Endothelial cell of umbilical vein (primary cell): ENCODE results near the gene USP48. TPM values are rescaled to one million over a fixed set of nuclear protein-coding genes. Genes with fewer than 3 reads are reported as not detected.

Experiments used
- BruUV-seq: library from RNA; stranded (reverse); fragments of 400-500 nt; replicated peaks from 2 replicates; lab custom pipeline; 2021; lab: Mats Ljungman, UMichigan
- CTCF ChIA-PET: fragments of 300-600, 350-600 bp; sonication (Branson Sonifier 250); formaldehyde crosslinking; loops from one replicate; lab custom pipeline; 2021; ENCODE audit warnings: antibody characterized with exemption, inconsistent platforms; lab: Charles Lee
- POLR2A ChIA-PET: fragments of 300-600, 350-600 bp; sonication (Branson Sonifier 250); formaldehyde crosslinking; loops from one replicate; lab custom pipeline; 2021; ENCODE audit warnings: antibody characterized with exemption, inconsistent platforms; lab: Charles Lee
- DNase-seq: peaks from one replicate; pipeline ENCODE4 v3.0.0-alpha.2; 2011; ENCODE audit warnings: low read depth, low spot score
- FAIRE-seq: peaks from 2 replicates; lab custom pipeline; 2011; peaks lifted over from hg19 to GRCh38; lab: Jason Lieb, UNC
- H2AFZ ChIP-seq: 2 replicates; pipeline ENCODE4 v1.6.0; 2012; ENCODE audit warnings: low read depth, low read length, control low read depth, inconsistent platforms
- H3K27ac ChIP-seq: 2 replicates; pipeline ENCODE4 v1.5.1; 2011; ENCODE audit warnings: low read depth, mild to moderate bottlenecking, control low read depth, low read length, moderate library complexity; ENCODE audit not compliant: insufficient read depth
- H3K27me3 ChIP-seq, 2 experiments: 2 replicates each; pipeline versions ENCODE4 v1.6.0 to v1.6.1; 2011; ENCODE audit warnings: low read length in 2 of 2, mixed read lengths in 1 of 2; ENCODE audit not compliant: control insufficient read depth in 2 of 2, insufficient read depth in 2 of 2
- H3K36me3 ChIP-seq, 2 experiments: 2 replicates in 1 of 2; 3 replicates in 1 of 2; pipeline ENCODE4 v1.5.1; 2011; ENCODE audit warnings: low read length in 2 of 2, mild to moderate bottlenecking in 1 of 2, moderate library complexity in 1 of 2; ENCODE audit not compliant: control insufficient read depth in 2 of 2, insufficient read depth in 2 of 2; ENCODE audit errors: extremely low read depth in 1 of 2
- H3K4me1 ChIP-seq: 3 replicates; pipeline ENCODE4 v1.5.1; 2011; ENCODE audit warnings: mild to moderate bottlenecking, low read length; ENCODE audit not compliant: control insufficient read depth, insufficient read depth; ENCODE audit errors: extremely low read depth
- H3K4me2 ChIP-seq: 2 replicates; pipeline ENCODE4 v1.6.1; 2011; ENCODE audit warnings: low read length, control low read depth, mixed read lengths; ENCODE audit not compliant: insufficient read depth
- H3K4me3 ChIP-seq, 3 experiments: fragments of 200-600 bp in 1 of 3; sonication (generic), shearing (Covaris generic) in 1 of 3; replicated peaks in 1 of 3; 2 replicates each; pipeline ENCODE4 v1.5.1; 2011 to 2016; ENCODE audit warnings: control low read depth in 3 of 3, low read length in 3 of 3, mild to moderate bottlenecking in 2 of 3, inconsistent platforms in 1 of 3, low read depth in 1 of 3, moderate library complexity in 1 of 3; ENCODE audit not compliant: insufficient read depth in 1 of 3
- H3K79me2 ChIP-seq: 2 replicates; pipeline ENCODE4 v1.6.0; 2012; ENCODE audit warnings: low read length, inconsistent platforms; ENCODE audit not compliant: control insufficient read depth, insufficient read depth
- H3K9ac ChIP-seq: replicated peaks from 2 replicates; pipeline ENCODE3; 2011; ENCODE audit warnings: low read length, control low read depth; ENCODE audit not compliant: insufficient read depth; ENCODE audit errors: extremely low read depth
- H3K9me1 ChIP-seq: replicated peaks from 3 replicates; pipeline ENCODE4 v1.6.0; 2011; ENCODE audit warnings: mild to moderate bottlenecking, low read length; ENCODE audit not compliant: control insufficient read depth, insufficient read depth; ENCODE audit errors: extremely low read depth
- H3K9me3 ChIP-seq: replicated peaks from 2 replicates; pipeline ENCODE4 v1.5.1; 2012; ENCODE audit warnings: low read length, inconsistent platforms; ENCODE audit not compliant: control insufficient read depth, insufficient read depth
- H4K20me1 ChIP-seq: replicated peaks from 2 replicates; pipeline ENCODE3; 2011; ENCODE audit warnings: mild to moderate bottlenecking, low read length; ENCODE audit not compliant: control insufficient read depth, insufficient read depth; ENCODE audit errors: extremely low read depth
- CTCF ChIP-seq, 2 donors: IDR thresholded peaks; 1 replicate in 1 of 2; 2 replicates in 1 of 2; pipeline ENCODE4 v1.5.1; 2011; ENCODE audit warnings: low read length in 2 of 2, mild to moderate bottlenecking in 2 of 2, moderate library complexity in 2 of 2, control low read depth in 1 of 2, inconsistent platforms in 1 of 2, low read depth in 1 of 2; ENCODE audit not compliant: insufficient read depth in 1 of 2; ENCODE audit errors: extremely low read depth in 1 of 2
- EZH2 ChIP-seq: IDR thresholded peaks from 2 replicates; pipeline ENCODE4 v1.6.1; 2012; ENCODE audit warnings: borderline replicate concordance, low read depth, mild to moderate bottlenecking, moderate library complexity, low read length, inconsistent platforms; ENCODE audit not compliant: severe bottlenecking
- FOS ChIP-seq: IDR thresholded peaks from 2 replicates; pipeline ENCODE4 v1.6.1; 2011; ENCODE audit warnings: mild to moderate bottlenecking, low read length, moderate library complexity, borderline replicate concordance; ENCODE audit not compliant: insufficient read depth
- GATA2 ChIP-seq: IDR thresholded peaks from 2 replicates; pipeline ENCODE4 v1.7.0; 2011; ENCODE audit warnings: low read depth, mild to moderate bottlenecking, moderate library complexity, mixed read lengths, low read length; ENCODE audit not compliant: insufficient read length, insufficient read depth
- JUN ChIP-seq: IDR thresholded peaks from 2 replicates; pipeline ENCODE4 v1.6.1; 2011; ENCODE audit warnings: borderline replicate concordance, low read depth; ENCODE audit not compliant: insufficient read length, insufficient read depth
- MAX ChIP-seq: IDR thresholded peaks from 2 replicates; pipeline ENCODE4 v1.6.1; 2011; ENCODE audit not compliant: insufficient read depth, insufficient read length
- MYC ChIP-seq: IDR thresholded peaks from one replicate; pipeline ENCODE4 v1.6.1; 2011; ENCODE audit warnings: mild to moderate bottlenecking, low read depth, low read length
- POLR2A ChIP-seq: IDR thresholded peaks from 2 replicates; pipeline ENCODE4 v1.6.1; 2012; ENCODE audit warnings: low read depth, mild to moderate bottlenecking, control low read depth, low read length
- POLR2AphosphoS5 ChIP-seq: IDR thresholded peaks from 2 replicates; pipeline ENCODE4 v1.6.1; 2012; ENCODE audit warnings: low read depth, mild to moderate bottlenecking, control low read depth, low read length, moderate library complexity; ENCODE audit not compliant: insufficient read depth
- dilution Hi-C: fragments of 300-500 bp; cut with MboI; formaldehyde crosslinking; loops from one replicate; pipeline ENCODE4 v1.15.0; 2019; ENCODE audit warnings: low sequenced_read_pairs; ENCODE audit not compliant: extremely low pct_ligation_motif_present
- intact Hi-C: fragments of 100-400 bp; cut with micrococcal nuclease; formaldehyde crosslinking; loops from one replicate; pipeline ENCODE4 v1.10.0; 2022
- polyA plus RNA-seq, 4 experiments: library from polyadenylated mRNA; depleted of rRNA in 3 of 4; stranded (reverse) in 3 of 4; unstranded in 1 of 4; fragments of >200 nt; gene quantifications; 2 replicates each; pipeline versions ENCODE4 v1.2.1 to v1.2.3, GENCODE V29; 2011 to 2012; ENCODE audit warnings: missing spikeins in 1 of 4
- total RNA-seq: library from RNA; stranded (reverse); gene quantifications from 2 replicates; pipeline ENCODE4 v1.2.3, GENCODE V29; 2021

USP48 gene
- total and polyA plus RNA-seq, 2 donors (not counting 3 experiments of a cell fraction or from before 2014, with no cell fraction given) = 27.2 to 149 TPM

- FAIRE-seq (no peak), DNase-seq (peak; percentile 37)
- intact Hi-C loops (no loop called here), dilution Hi-C loops (no loop called here)
- no peaks in the 10 kb centered on the region for H4K20me1 ChIP-seq
- CTCF ChIA-PET = interaction anchor here (1.4 to 1.7 kb wide), 2 partner anchors 9 to 11 kb away, joined by 4 read pairs; partner anchors contain the start of gene LDLRAD2
- no peak overlapping the region for H3K4me3 ChIP-seq
- TF ChIP-seq EZH2 = no peak
- peak; percentile 49 for TF ChIP-seq JUN
- TF ChIP-seq FOS = peak; percentile 87
- no peak for TF ChIP-seq MAX
- TF ChIP-seq GATA2 = no peak
- TF ChIP-seq POLR2A = no peak
- no peak overlapping the region for H3K27ac ChIP-seq
- POLR2A ChIA-PET = no interaction called here
- no peak overlapping the region for H3K9ac ChIP-seq
- H3K27me3 ChIP-seq = no peaks in the 10 kb centered on the region
- no peaks in the 10 kb centered on the region for H3K9me1 ChIP-seq
- H3K4me2 ChIP-seq = no peak overlapping the region
- H2AFZ ChIP-seq = no peak overlapping the region
- no peaks in the 10 kb centered on the region for H3K36me3 ChIP-seq
- H3K4me1 ChIP-seq = no peaks in the 10 kb centered on the region
- no peaks in the 10 kb centered on the region for H3K79me2 ChIP-seq
- no peaks in the 10 kb centered on the region for H3K9me3 ChIP-seq
- no TSS peak for BruUV-seq
Observed at GRCh38 chr1:21801100-21801499, 18.2 kb upstream of the USP48 start.

GRCh38 chr1:21799730-21800129, 16.8 kb upstream of the USP48 start:
- Histone ChIP-seq H3K27me3 (no peaks in the 10 kb centered on the region), H3K9me3 (no peaks in the 10 kb centered on the region), H3K9me1 (no peaks in the 10 kb centered on the region), H3K36me3 (no peaks in the 10 kb centered on the region), H3K9ac (no peak overlapping the region), H3K4me3 (no peak overlapping the region), H4K20me1 (no peaks in the 10 kb centered on the region), H3K4me1 (no peaks in the 10 kb centered on the region), H3K27ac (no peak overlapping the region), H3K4me2 (no peak overlapping the region), H2AFZ (no peak overlapping the region), H3K79me2 (no peaks in the 10 kb centered on the region)
- dilution Hi-C loops = no loop called here
- FAIRE-seq (no peak), DNase-seq (no peak)
- ChIA-PET POLR2A (no interaction called here), CTCF (interaction anchor here (1.1 to 1.4 kb wide), 2 partner anchors 11 to 18 kb away, joined by 3 to 4 read pairs; no protein-coding TSS in a partner anchor)
- no TSS peak for BruUV-seq
- TF ChIP-seq MYC = no peak
- no peak for TF ChIP-seq CTCF (IDR thresholded peaks at IDR 0.05; ENCODE audit: extremely low read depth in 1 of 2, insufficient read depth in 1 of 2, low read depth in 1 of 2, low read length in 2 of 2)
- TF ChIP-seq FOS = no peak
- TF ChIP-seq MAX = no peak
- TF ChIP-seq POLR2AphosphoS5 = no peak
- TF ChIP-seq GATA2 = no peak
- TF ChIP-seq POLR2A = no peak
- no peak for TF ChIP-seq JUN
- no peak for TF ChIP-seq EZH2
- intact Hi-C loops = no loop called here
